GM21529 (cell line): Measurements from ENCODE around the gene BCL6B.
A peak's percentile ranks its signal among the peaks of the same experiment; 100 is the strongest.

ENCODE experiments used
- ATAC-seq: cut with Tn5 transposase; IDR thresholded peaks from one replicate; pipeline ENCODE4 v1.9.1; 2021; ENCODE audit not compliant: unreplicated experiment

BCL6B gene

DNA sequence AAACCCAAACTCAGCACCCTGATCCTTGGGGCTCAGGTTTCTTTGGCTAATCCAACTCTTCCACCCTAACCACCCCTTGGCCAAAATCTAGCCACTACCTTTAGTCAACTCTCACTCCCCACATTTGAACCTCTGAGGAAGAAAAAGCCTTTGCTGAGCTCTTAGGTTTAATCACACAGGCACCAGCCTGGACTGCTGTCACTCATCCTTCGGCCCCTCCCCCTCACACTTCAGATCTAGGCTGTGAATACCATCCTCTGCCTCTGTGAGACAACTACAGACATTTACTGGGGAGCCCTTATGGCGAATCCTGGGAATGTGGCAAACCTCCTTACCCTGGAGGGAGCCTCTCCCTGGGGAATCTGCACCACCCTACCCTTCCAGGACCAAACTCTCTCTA is 15.7 kb upstream of the BCL6B start:
- ATAC-seq = no peak

GRCh38 chr17:7010523-7010922 is 12.3 kb upstream of the BCL6B start:
- no peak for ATAC-seq

DNA sequence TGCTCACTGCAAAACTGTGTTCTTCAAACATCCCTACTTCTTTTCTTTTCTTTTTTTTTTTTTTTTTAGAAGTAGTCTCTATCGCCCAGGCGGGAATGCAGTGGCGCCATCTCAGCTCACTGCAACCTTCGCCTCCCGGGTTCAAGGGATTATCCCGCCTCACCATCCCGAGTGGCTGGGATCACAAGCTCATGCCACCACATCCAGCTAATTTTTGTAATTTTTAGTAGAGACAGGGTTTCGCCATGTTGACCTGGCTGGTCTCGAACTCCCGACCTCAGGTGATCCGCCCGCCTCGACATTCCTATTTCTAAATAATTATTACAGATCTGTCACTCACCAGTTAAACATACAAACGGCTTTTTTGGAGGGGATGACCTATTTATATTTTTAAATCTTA is 11.4 kb upstream of the BCL6B start:
- no peak for ATAC-seq

GRCh38 chr17:7011942-7012254 is 11.0 kb upstream of the BCL6B start:
- ATAC-seq = no peak

- ATAC-seq = peak; percentile 81
Measured at GRCh38 chr17:7014261-7014994, 8.4 kb upstream of the BCL6B start.

- peak; percentile 17 for ATAC-seq
Measured at GRCh38 chr17:7014995-7015958, 7.6 kb upstream of the BCL6B start.

DNA sequence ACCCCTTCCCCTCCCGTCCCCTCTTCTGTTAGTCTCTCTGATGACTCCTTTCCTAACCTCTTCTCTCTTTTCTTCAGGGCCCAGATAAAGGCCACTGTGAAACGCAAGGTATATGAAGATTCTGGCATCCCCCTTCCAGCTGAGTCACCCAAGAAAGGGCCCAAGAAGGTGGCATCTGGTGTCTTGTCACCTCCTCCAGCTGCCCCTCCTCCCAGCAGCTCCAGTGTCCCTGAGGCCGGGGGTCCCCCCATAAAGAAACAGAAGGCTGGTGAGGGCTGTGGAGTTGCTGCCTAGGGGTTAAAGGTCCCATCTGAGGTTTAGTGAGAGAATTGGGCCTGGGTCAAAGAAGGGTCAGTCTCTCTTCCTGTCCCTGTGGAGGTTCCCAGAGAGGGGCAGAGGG is 6.4 kb upstream of the BCL6B start:
- no peak for ATAC-seq

DNA sequence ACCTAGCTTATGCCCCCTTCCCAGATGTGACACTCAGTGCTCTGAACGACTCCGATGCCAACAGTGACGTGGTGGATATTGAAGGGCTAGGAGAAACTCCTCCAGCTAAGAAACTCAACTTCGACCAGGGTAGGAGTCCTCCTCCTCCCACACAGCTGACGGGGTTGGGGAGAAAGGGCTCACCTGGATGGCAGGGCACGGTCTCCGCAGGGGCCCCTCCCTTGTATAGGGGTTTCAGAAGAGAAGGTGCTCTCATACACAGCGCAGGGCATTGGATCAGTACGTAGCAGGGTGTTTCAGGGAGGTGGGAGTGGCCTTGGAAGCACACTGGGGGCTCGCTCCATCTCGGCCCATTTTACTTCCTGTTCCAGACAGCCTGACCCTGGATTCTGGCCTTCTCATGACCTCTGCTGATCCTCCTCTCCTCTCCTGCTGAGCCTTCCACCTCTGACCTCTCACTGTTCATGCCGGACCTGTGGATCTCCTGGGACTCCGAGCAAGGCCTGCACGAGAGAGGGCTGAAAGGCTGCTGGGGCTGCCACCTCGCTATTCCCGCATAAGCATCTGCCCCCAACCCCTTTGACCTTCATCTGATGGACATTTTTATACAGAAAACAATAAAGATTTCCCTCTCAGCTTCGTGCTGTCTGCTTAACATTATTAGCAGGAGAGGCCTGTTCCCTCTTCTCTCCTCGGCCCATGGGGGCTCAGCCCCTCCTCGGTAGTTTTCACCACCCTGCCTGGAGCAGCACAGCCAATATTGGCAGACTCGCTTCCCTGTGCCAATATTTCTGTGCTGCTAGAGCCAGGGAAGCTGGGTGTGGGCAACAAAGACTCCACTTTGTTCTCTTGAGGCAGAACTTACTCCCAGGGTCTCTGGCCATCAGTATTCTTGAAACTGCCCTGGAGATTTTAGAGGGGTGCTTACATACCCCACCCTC is 5.7 kb upstream of the BCL6B start:
- no peak for ATAC-seq

DNA sequence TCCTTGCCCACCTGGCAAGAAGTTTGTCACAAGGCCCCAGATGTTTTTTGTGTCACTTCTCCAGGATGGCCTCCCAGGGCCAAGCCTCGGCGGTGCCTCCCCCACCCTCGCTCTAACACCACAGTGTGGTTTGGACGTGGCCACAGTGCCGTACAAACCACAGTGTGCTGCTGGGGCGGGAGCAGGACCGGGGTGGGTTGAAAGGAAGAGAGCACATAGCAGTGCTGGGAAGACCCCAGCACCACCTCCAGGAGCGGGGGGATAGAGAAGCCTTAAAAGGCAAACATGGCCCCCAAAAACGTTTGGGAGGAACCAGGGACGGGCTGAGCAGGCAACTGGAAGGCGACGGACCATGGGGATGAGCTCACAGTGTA is 5.0 kb upstream of the BCL6B start:
- ATAC-seq = no peak

DNA sequence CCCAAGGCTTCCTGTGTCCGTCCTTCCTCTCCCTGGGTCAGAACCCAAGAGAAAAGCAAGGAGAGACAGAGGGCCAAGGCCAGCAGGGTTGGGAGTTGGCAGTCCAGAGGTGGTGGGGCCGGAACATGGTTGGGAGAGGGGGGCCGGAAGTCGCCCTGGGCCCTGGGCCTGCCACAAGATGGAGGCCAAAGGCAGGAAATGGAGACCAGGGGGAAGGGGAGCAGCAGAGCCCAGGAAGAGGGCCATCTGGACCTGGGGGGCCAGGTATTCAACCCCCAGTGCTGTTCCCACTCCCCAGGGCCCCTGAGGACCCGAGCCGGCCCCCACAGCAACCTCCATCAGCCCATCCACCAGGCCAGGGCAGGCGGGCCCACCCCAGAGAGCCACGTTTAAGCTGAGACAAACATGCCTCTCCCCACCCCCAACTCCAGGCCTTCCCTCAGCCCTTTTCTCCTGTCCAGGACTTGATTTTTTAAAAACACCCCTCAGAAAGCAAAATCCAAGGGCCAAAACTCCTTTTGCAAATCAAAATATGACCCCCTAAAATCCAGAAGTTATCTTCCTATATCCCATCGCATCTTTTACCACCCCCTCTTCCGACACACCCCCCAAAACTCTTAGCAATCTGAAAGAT is 4.4 kb upstream of the BCL6B start:
- ATAC-seq = no peak

- ATAC-seq = no peak
Measured at GRCh38 chr17:7019367-7019766, 3.5 kb upstream of the BCL6B start.

GRCh38 chr17:7019839-7020519 is 2.9 kb upstream of the BCL6B start:
- ATAC-seq = no peak

DNA sequence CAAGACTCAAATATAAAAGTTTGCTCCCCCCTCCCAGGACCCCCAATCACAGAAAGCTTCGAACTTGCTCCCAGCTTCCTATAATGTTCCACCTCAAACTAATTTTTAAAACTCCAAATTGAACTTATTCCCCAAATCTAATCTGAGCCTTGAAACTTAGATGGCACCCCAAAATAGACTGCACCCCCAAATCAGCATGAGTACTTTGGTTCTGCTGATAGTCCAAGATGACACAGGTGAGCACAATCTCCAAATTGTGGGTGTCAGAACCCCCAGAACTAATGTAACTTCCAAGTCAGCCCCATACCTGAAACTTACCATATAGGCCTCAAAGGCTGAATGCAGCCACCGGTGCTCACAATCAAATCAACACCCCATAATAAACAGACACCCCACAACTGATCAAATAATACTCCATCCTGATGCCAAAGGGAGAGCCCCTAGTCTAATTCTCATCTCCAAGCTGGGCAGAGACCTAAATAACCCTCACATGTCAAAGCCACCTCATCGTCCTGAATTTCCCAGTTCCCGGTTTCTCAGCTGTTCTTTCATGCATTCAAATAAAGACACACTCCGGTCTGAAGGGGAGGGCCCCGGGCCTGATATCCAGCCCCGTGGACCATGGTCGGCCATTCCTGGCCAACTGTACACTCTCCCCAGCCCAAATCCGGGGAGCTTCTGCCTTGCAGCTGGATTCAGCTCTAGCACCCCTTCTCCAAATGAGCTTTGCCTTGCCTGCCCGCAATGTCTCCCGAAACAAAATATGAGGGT is 1.8 kb upstream of the BCL6B start:
- ATAC-seq = no peak

GRCh38 chr17:7021993-7022778 is 664 bp upstream of the BCL6B start:
- ATAC-seq = peak; percentile 54

DNA sequence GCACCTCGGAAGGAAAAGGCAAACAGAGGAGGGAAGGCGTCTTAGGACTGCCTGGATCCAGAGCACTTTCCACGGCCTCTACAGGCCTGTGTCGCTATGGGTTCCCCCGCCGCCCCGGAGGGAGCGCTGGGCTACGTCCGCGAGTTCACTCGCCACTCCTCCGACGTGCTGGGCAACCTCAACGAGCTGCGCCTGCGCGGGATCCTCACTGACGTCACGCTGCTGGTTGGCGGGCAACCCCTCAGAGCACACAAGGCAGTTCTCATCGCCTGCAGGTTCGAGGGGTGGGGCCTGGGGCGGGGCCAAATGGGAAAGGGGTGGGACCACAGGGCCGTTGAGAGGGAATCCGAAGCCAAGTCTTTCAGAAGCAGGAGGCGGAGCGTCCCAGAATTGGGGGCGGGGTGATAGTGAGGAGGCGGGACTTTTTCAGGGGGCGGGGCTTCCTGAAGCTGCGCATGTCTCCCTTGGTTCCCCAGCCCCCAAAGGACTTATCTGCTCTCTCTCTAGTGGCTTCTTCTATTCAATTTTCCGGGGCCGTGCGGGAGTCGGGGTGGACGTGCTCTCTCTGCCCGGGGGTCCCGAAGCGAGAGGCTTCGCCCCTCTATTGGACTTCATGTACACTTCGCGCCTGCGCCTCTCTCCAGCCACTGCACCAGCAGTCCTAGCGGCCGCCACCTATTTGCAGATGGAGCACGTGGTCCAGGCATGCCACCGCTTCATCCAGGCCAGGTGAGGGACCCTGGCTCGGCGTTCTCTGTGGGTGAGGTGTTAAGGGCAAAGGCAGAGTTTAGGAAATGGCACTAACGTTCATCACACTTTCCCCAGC is 939 bp downstream of the BCL6B start:
- peak; percentile 64 for ATAC-seq

DNA sequence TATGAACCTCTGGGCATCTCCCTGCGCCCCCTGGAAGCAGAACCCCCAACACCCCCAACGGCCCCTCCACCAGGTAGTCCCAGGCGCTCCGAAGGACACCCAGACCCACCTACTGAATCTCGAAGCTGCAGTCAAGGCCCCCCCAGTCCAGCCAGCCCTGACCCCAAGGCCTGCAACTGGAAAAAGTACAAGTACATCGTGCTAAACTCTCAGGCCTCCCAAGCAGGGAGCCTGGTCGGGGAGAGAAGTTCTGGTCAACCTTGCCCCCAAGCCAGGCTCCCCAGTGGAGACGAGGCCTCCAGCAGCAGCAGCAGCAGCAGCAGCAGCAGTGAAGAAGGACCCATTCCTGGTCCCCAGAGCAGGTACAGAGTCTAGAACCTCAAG is 1.5 kb downstream of the BCL6B start:
- no peak for ATAC-seq

DNA sequence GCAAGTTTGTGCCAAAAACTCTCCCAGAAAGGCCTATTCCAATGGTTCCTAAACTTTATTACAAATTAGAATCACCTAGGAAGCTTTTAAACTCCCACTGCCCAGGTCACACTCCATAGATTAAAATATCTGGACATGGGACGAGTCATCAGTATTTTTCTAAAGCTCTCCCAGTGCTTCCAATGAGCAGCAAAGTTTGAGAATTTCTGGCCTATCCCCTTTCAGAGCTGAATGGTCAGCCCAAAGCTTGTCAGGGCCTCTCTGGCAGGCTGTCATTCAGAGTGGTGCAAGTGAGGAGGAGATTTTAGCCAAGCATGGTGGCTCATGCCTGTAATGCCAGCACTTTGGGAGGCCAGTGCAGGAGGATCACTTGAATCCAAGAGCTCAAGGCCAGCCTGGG is 2.4 kb downstream of the BCL6B start:
- no peak for ATAC-seq
